Astrocyte of the cerebellum (primary cell): ENCODE measurements around the gene SLC14A1.

Experiments
- DNase-seq: peaks from one replicate; pipeline ENCODE4 v3.0.0-alpha.2; 2011; ENCODE audit warnings: low read depth
- H3K4me3 ChIP-seq: 2 replicates; pipeline ENCODE4 v1.5.1; 2011; ENCODE audit warnings: mild to moderate bottlenecking, low read depth, low read length, moderate library complexity
- CTCF ChIP-seq: IDR thresholded peaks from 2 replicates; pipeline ENCODE4 v1.5.1; 2012; ENCODE audit warnings: low read length, low read depth, moderate library complexity, mild to moderate bottlenecking; ENCODE audit errors: missing control alignments
- in situ Hi-C: cut with HindIII; loops from 2 replicates; pipeline ENCODE4 v1.10.0; 2017; ENCODE audit warnings: low sequenced_read_pairs

The SLC14A1 gene

DNA sequence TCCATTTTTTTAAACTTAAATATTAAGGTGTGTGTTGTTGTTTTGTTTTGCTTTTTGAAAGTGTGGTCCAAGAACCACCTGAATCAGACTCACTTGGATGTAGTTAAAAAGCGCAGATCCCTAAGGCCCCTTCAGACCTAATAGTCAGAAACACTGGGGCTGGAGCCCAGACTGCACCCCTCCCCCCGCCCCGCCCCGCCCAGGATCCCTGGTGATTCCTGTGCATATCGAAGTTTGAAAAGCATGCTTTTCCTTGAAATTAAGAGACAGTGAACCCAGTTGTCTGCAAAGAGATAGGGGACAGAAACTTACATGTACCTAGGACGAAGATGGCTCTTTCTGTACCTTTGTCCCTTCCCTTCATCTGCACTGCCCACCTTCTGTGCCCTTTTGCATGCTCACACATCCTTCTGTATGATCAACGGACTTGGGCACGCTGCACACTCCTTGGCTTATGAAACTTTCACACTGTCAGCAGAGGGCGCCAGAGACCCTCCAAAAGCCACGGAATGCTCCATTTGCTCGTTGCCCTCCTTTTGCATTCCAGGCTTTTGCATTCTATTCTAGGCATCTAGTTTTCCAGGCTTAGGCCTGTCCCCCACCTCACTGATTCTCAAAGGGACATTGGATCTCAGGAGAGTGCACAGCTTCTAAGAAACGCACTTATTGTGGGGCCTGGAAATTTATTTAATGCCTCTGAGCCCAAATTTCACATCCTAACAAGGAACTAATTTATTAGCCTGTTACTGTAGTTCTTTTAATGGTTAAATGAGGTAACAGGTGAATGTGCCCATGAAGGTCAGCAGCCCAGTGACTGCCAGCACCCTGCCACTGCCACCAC, 32.8 kb upstream of the SLC14A1 start:
- in situ Hi-C loops = no loop called here
- DNase-seq = peak; percentile 72
- H3K4me3 ChIP-seq = no peak overlapping the region
- peak; percentile 78 for TF ChIP-seq CTCF

DNA sequence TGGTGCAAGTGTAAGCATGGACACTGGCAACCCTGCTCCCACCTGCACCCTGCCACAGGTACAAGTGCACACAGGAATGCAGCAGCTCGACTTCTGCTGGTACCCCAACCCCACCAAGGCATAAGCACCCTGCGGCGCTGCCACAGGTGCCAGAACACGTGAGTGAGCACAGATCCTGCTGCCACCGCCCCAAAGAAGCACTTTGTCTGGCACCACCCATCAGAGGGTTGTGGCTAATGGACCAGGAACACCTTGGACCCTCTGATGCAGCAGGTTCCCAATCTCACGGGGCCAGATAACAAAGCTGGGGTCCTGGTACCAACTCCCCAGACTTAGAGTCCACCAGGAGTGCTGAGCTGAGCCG, 32.2 kb upstream of the SLC14A1 start:
- DNase-seq = no peak
- TF ChIP-seq CTCF = no peak

DNA sequence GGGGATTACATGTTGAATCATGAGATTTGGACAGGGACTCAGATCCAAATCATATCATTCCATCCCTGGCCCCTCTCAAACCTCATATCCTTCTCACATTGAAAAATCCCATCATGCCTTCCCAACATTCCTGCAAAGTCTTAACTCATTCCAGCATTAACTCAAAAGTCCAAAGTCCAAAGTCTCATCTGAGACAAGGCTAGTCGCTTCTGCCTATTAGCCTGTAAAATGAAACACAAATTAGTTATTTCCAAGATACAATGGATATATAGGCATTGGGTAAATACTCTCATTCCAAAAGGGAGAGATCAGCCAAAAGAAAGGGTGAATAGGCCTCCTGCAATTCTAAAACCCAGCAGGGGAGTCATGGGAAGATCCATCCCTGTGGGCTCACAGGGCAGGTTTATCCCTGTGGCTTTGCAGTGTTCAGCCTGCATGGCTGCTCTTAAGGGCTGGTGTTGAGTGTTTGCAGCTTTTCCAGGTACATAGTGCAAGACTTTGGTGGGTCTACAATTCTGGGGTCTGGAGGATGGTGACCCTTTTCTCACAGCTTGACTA, 21.2 kb upstream of the SLC14A1 start:
- no peak for TF ChIP-seq CTCF
- H3K4me3 ChIP-seq = no peak overlapping the region
- no peak for DNase-seq
- in situ Hi-C loops = no loop called here

More for the DNA sequence above, 32.2 kb upstream of the SLC14A1 start:
- in situ Hi-C loops = no loop called here
- no peak overlapping the region for H3K4me3 ChIP-seq

- H3K4me3 ChIP-seq = no peak overlapping the region
- no peak for DNase-seq
- no peak for TF ChIP-seq CTCF
- in situ Hi-C loops = no loop called here
Observed at GRCh38 chr18:45708831-45709230, 15.2 kb upstream of the SLC14A1 start.

DNA sequence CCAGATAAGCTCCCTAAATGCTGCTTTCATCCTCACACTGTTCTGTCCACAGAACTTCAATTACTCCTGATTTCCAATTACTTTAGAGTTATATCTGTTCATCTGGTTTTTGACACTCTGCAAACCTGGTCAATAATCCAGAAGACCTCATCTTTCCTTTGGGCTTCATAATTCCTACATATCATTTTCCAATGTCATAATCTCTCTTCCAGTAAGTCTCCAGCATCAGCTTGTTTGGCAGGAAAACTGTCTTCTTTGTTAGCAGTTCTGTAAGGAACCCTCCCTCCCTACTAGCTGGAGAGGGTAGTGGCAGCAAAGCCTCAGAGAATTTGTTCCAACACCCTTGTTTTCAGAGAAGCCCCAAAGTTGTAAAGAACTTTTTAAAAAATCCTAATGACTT, 11.9 kb upstream of the SLC14A1 start:
- in situ Hi-C loops = no loop called here
- TF ChIP-seq CTCF = no peak
- no peak for DNase-seq

GRCh38 chr18:45713239-45713638, 10.7 kb upstream of the SLC14A1 start:
- TF ChIP-seq CTCF = no peak
- H3K4me3 ChIP-seq = no peak overlapping the region
- in situ Hi-C loops = no loop called here
- no peak for DNase-seq

More for the DNA sequence above, 11.9 kb upstream of the SLC14A1 start:
- no peak overlapping the region for H3K4me3 ChIP-seq
